Peyer's patch (tissue), 4 donors: ENCODE measurements around the gene PWWP2B. TPM values are rescaled to one million over a fixed set of nuclear protein-coding genes. Genes with fewer than 3 reads are reported as not detected.
"Not testable (repeated sequence)": the region's sequence is repeated elsewhere in the genome, so short reads cannot be mapped to it uniquely, and the experiment has no call there.

ENCODE experiments used
- DNase-seq, 3 donors: peaks; one replicate each; pipeline ENCODE4 v3.0.0-alpha.2; 2017 to 2019
- H3K27ac ChIP-seq, 4 donors: fragments of 200-600 bp; sonication (generic); one replicate each; pipeline ENCODE4 v1.5.1; 2016 to 2019
- H3K27me3 ChIP-seq, 2 donors: fragments of 200-600 bp; sonication (generic); one replicate each; pipeline ENCODE4 v1.5.1; 2019
- H3K36me3 ChIP-seq, 3 donors: fragments of 200-600 bp; sonication (generic); one replicate each; pipeline ENCODE4 v1.5.1; 2016 to 2019
- H3K4me1 ChIP-seq, 4 donors: fragments of 200-600 bp; sonication (generic); one replicate each; pipeline ENCODE4 v1.5.1; 2016 to 2019
- H3K4me3 ChIP-seq, 4 donors: fragments of 200-600 bp; sonication (generic); 1 replicate in 3 of 4; 2 replicates in 1 of 4; pipeline ENCODE4 v1.5.1; 2016 to 2019; ENCODE audit warnings: mild to moderate bottlenecking in 1 of 4
- H3K9me3 ChIP-seq, 4 donors: fragments of 200-600 bp; sonication (generic); one replicate each; pipeline ENCODE4 v1.5.1; 2016 to 2019; ENCODE audit warnings: mild to moderate bottlenecking in 1 of 4
- POLR2A ChIP-seq, 2 donors: fragments of 450-650 bp; IDR thresholded peaks; one replicate each; pipeline ENCODE4 v1.5.1; 2017; ENCODE audit warnings: antibody characterized with exemption in 2 of 2, mild to moderate bottlenecking in 2 of 2, moderate library complexity in 2 of 2
- total RNA-seq, 4 donors: library from RNA; depleted of rRNA; stranded (reverse); fragments of >200 nt; gene quantifications; one replicate each; pipeline ENCODE4 v1.1.0, GENCODE V29; 2016
- TF ChIP-seq, protein P1 (sequence below), 6 experiments: fragments of 450-650 bp in 4 of 6; fragments of 200-600 bp in 2 of 6; sonication (generic) in 1 of 6; IDR thresholded peaks; one replicate each; pipeline ENCODE4 v1.5.1; 2017 to 2019; ENCODE audit warnings: antibody characterized with exemption in 6 of 6, mild to moderate bottlenecking in 3 of 6, moderate library complexity in 1 of 6

PWWP2B gene
- total RNA-seq, 4 donors from 2014 or later = 11.4 to 19.2 (median 15.1) TPM

DNA sequence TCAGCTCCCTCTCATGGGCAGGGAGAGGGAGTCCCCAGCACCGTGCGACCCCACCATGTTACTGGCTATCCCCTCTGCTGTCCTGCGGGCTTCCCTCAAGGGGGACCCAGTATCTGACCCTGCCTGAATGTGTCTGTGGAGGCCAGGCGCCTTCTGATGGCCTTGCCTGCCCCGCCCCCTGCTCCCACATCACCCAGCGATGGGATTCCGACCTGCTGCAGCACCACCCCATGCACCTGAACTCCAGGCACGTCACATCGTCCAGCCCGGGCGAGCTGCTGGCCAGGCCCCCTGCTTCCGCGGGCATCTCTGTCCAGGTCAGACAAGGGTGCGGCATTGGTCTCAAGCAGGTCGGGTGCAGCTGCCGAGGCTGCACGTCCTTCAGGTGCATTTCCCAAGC is 46.1 kb upstream of the PWWP2B start:
- peak in 1 of 3 donors; percentile 42 for DNase-seq
- no peaks in the 10 kb centered on the region for H3K27me3 ChIP-seq
- TF ChIP-seq POLR2A (IDR thresholded peaks at IDR 0.05) = no peak
- TF ChIP-seq, protein P1, sequence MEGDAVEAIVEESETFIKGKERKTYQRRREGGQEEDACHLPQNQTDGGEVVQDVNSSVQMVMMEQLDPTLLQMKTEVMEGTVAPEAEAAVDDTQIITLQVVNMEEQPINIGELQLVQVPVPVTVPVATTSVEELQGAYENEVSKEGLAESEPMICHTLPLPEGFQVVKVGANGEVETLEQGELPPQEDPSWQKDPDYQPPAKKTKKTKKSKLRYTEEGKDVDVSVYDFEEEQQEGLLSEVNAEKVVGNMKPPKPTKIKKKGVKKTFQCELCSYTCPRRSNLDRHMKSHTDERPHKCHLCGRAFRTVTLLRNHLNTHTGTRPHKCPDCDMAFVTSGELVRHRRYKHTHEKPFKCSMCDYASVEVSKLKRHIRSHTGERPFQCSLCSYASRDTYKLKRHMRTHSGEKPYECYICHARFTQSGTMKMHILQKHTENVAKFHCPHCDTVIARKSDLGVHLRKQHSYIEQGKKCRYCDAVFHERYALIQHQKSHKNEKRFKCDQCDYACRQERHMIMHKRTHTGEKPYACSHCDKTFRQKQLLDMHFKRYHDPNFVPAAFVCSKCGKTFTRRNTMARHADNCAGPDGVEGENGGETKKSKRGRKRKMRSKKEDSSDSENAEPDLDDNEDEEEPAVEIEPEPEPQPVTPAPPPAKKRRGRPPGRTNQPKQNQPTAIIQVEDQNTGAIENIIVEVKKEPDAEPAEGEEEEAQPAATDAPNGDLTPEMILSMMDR (IDR thresholded peaks at IDR 0.05) = no peak
- no peak overlapping the region for H3K4me3 ChIP-seq
- H3K9me3 ChIP-seq = no peaks in the 10 kb centered on the region
- H3K36me3 ChIP-seq = peaks cover 0 to under 1% (median 0%) of the 10 kb centered on the region in 3 donors
- no peaks in the 10 kb centered on the region for H3K4me1 ChIP-seq
- H3K27ac ChIP-seq = no peak overlapping the region

DNA sequence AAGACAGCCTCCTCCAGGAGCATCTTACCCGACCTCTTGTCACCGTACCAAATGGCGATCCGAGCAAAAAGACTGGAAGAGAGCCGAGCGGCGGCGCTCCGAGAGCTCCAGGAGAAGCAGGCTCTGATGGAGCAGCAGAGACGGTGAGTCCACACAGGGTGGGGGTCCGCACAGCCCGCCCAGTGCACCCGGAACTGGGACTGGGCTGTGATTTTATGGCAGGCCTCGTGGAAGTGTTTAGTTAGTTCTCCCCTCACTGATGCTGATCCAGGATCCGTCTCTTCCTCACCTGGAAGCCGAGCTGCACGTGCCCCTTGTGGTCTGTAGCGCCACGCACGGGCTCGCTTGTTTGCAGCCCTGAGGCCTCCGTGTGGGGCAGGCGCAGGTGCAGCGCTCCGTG is 45.4 kb upstream of the PWWP2B start:
- no peaks in the 10 kb centered on the region for H3K9me3 ChIP-seq
- no peak overlapping the region for H3K4me3 ChIP-seq
- no peak for TF ChIP-seq POLR2A (IDR thresholded peaks at IDR 0.05)
- TF ChIP-seq, protein P1 (IDR thresholded peaks at IDR 0.05) = no peak
- peak in 1 of 3 donors; percentile 40 for DNase-seq
- no peaks in the 10 kb centered on the region for H3K27me3 ChIP-seq
- no peaks in the 10 kb centered on the region for H3K4me1 ChIP-seq
- no peak overlapping the region for H3K27ac ChIP-seq
- H3K36me3 ChIP-seq = no peaks in the 10 kb centered on the region

DNA sequence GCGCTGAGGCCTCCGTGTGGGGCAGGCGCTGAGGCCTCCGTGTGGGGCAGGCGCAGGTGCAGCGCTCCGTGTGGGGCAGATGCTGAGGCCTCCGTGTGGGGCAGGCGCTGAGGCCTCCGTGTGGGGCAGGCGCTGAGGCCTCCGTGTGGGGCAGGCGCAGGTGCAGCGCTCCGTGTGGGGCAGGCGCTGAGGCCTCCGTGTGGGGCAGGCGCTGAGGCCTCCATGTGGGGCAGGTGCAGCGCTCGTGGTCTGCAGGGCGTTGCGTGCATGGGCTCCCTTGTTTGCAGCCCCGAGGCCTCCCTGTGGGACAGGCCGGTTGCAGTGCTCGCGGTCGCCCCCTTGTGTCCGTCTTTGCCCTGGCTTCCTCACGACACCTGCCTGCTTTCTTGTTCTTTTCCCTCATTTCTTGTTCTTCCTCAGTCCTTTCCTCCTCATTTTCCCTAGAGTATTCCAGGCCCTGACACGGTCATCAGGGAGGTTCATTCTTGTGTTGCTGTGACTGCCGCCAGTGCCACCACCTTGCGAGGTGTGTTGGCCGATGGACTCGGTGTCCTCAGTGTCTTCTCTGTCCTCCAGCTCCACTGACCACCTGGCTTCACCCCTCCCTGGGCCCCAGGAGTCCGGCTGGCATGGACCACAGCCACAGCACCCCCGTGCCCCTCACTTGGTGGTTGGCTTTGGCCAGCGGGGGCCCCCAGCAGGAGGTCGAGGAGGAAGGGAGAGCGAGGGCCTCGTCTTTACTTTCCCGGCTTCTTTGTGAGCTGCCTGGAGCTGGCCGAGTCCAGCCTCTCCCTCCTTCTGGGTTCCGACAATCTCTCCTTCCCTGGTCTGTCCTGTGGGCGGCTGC is 44.3 kb upstream of the PWWP2B start:
- not testable (repeated sequence) for H3K27ac ChIP-seq, H3K4me3 ChIP-seq, H3K36me3 ChIP-seq, H3K4me1 ChIP-seq, H3K9me3 ChIP-seq, H3K27me3 ChIP-seq
- TF ChIP-seq, protein P1 (IDR thresholded peaks at IDR 0.05) = peak; percentile 61 to 87 (median 74)
- peak; percentile 72 to 90 (median 84) for DNase-seq

DNA sequence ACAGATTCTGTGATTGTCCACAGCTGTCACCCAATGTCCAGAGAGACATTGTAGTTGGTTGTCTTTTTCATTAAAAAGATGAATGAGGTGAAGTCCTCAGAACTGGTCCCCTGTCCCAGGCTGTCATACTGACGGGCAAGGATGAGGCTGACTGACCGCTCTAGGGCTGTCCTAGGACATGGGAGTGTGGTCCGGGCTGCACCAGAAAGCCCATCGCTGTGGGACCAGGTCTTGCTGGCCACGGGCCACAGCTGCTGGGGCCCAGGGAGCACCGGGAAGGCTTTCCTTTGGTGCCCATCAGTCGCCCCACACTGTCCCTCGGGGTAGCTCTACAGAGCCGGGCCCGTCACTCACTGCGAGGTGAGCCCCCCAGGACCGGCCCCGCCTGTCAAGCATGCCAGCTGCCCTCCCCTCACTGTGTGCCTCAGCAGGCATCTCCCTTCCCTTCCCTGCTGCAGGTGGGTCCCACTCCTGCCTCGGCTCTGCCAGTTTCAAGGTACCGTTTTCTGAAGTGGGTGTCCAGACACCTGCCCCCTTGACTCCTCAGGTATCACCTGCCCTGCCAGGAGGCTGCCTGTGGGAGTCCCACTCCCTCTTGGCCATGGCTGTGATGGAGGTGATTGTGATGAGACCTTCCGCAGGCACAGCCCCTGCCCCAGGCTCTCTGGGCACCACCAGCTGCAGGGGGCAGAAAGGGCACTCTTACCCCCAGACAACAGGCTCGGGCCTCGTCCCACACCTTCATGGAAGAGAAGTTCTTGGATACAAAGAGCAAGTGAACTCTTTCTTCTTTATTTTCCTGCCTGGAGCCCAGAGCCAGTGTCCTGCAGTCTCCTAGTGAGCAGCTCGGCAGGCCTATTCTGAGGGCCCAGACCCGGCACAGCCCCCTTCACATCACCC is 43.3 kb upstream of the PWWP2B start:
- H3K4me1 ChIP-seq = no peaks in the 10 kb centered on the region
- H3K27me3 ChIP-seq = no peaks in the 10 kb centered on the region
- no peak overlapping the region for H3K27ac ChIP-seq
- TF ChIP-seq POLR2A (IDR thresholded peaks at IDR 0.05) = no peak
- TF ChIP-seq, protein P1 (IDR thresholded peaks at IDR 0.05) = no peak
- H3K9me3 ChIP-seq = no peaks in the 10 kb centered on the region
- peak in 2 of 3 donors; percentile 35 to 36 for DNase-seq
- no peaks in the 10 kb centered on the region for H3K36me3 ChIP-seq
- no peak overlapping the region for H3K4me3 ChIP-seq

DNA sequence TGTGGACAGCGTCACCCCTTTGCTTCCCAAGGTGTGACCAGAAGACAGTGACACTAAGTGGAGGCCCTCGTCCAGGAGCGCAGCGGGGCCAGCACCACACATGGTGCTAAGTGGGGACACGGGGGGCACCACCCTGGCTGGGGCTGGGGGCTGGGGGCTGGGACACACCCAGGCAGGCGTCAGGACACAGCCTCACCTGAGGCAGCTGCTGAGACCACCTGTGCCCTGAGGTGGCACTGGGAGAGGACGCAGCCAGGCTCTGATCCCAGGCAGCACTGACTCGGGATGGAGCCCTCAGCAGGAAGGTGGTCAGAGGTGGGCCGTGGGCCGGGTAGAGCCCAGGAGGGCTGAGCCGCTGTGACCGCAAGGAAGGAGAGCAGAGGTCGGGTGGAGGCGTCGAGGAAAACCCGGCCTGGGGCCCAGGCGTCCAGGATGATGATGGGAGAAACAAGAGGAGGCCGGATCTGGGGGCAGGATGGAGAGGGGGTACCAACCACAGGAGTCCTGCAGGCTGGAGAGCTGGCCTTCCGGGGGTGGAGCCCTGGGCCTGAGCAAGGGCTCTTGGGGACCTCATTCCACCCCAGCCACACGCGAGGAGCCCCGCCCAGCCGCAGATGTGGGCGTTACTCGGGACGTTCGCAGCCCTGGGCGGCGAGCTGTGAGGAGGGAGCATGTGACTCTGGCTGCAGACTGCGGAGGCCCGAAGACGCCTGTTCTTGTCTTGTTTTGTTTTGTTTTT is 42.5 kb upstream of the PWWP2B start:
- no peaks in the 10 kb centered on the region for H3K9me3 ChIP-seq
- TF ChIP-seq POLR2A (IDR thresholded peaks at IDR 0.05) = no peak
- TF ChIP-seq, protein P1 (IDR thresholded peaks at IDR 0.05) = no peak
- H3K27me3 ChIP-seq = no peaks in the 10 kb centered on the region
- H3K27ac ChIP-seq = no peak overlapping the region
- H3K4me3 ChIP-seq = no peak overlapping the region
- H3K36me3 ChIP-seq = no peaks in the 10 kb centered on the region
- H3K4me1 ChIP-seq = no peaks in the 10 kb centered on the region
- peak in 2 of 3 donors; percentile 35 to 37 for DNase-seq
